HepG2 (cell line): Measurements from ENCODE around the gene ZAR1.

Experiments
- ATF1 ChIP-seq: IDR thresholded peaks from 2 replicates; pipeline ENCODE4 v1.6.1; 2016; ENCODE audit warnings: mild to moderate bottlenecking, control low read depth
- FOXA1 ChIP-seq, 2 experiments: fragments of 450-650 bp in 1 of 2; sonication (generic) in 1 of 2; formaldehyde crosslinking in 1 of 2; IDR thresholded peaks; 2 replicates each; pipeline versions ENCODE4 v1.4.0 to v1.6.1; 2016 to 2020; ENCODE audit warnings: missing genetic modification reagents in 1 of 2
- GMEB1 ChIP-seq: sonication (generic); formaldehyde crosslinking; IDR thresholded peaks from 2 replicates; pipeline ENCODE4 v1.5.1; 2020; ENCODE audit warnings: missing genetic modification reagents, mild to moderate bottlenecking, borderline replicate concordance
- NR2F1 ChIP-seq, 2 experiments: fragments of 450-650 bp in 1 of 2; formaldehyde crosslinking in 1 of 2; IDR thresholded peaks; 2 replicates each; pipeline versions ENCODE4 v1.5.0 to v1.6.1; 2016 to 2020; ENCODE audit warnings: mild to moderate bottlenecking in 1 of 2, missing compliant biosample characterization in 1 of 2, missing genetic modification reagents in 1 of 2, moderate library complexity in 1 of 2
- PRDM10 ChIP-seq: sonication (generic); formaldehyde crosslinking; IDR thresholded peaks from 2 replicates; pipeline ENCODE4 v1.4.0; 2020; ENCODE audit warnings: low read depth, missing genetic modification reagents
- REST ChIP-seq, 2 experiments: IDR thresholded peaks; 2 replicates each; pipeline ENCODE4 v1.6.1; 2011 to 2012; ENCODE audit warnings: low read length in 2 of 2, borderline replicate concordance in 1 of 2, low read depth in 1 of 2, mild to moderate bottlenecking in 1 of 2, moderate library complexity in 1 of 2
- RFX5 ChIP-seq: IDR thresholded peaks from 2 replicates; pipeline ENCODE4 v1.6.1; 2011; ENCODE audit warnings: low read depth, low read length, improper control_type of control experiment
- RXRA ChIP-seq: sonication (generic); formaldehyde crosslinking; IDR thresholded peaks from 2 replicates; pipeline ENCODE4 v1.5.1; 2020; ENCODE audit warnings: missing genetic modification reagents
- SMARCC2 ChIP-seq: fragments of 450-650 bp; IDR thresholded peaks from 2 replicates; pipeline ENCODE4 v1.6.1; 2017; ENCODE audit warnings: antibody characterized with exemption, mild to moderate bottlenecking
- ZNF747 ChIP-seq: sonication (generic); formaldehyde crosslinking; IDR thresholded peaks from 2 replicates; pipeline ENCODE4 v1.8.1; 2023; ENCODE audit warnings: missing genetic modification reagents, mild to moderate bottlenecking, borderline replicate concordance

GRCh38 chr4:48454591-48454990, 35.5 kb upstream of the ZAR1 start:
- no peak for TF ChIP-seq ZNF747 (CRISPR knock-in tag)
- TF ChIP-seq REST (IDR thresholded peaks at IDR 0.05; ENCODE audit: borderline replicate concordance in 1 of 2, low read depth in 1 of 2, low read length in 2 of 2) = no peak
- TF ChIP-seq ATF1 (CRISPR knock-in tag) = no peak
- TF ChIP-seq RFX5 = no peak
- TF ChIP-seq RXRA (CRISPR knock-in tag) = no peak
- no peak for TF ChIP-seq NR2F1 (CRISPR knock-in tag; IDR thresholded peaks at IDR 0.05)
- TF ChIP-seq FOXA1 (IDR thresholded peaks at IDR 0.05) = no peak
- TF ChIP-seq FOXA1 (CRISPR knock-in tag; IDR thresholded peaks at IDR 0.05) = no peak
- no peak for TF ChIP-seq SMARCC2
- TF ChIP-seq GMEB1 (CRISPR knock-in tag) = no peak
- TF ChIP-seq PRDM10 (CRISPR knock-in tag) = no peak
